Smooth muscle cell (in vitro differentiated cells): Measurements from ENCODE around the gene SLC6A19. TPM values are rescaled to one million over a fixed set of nuclear protein-coding genes. Genes with fewer than 3 reads are reported as not detected.

Experiments used
- DNase-seq: peaks from one replicate; lab custom pipeline; 2025; ENCODE audit not compliant: unreplicated experiment; lab: John Stamatoyannopoulos, UW
- H2AFZ ChIP-seq: fragments of 200-600 bp; sonication (generic); 2 replicates; pipeline ENCODE4 v1.6.0; 2016; ENCODE audit warnings: antibody characterized with exemption, low read depth, mild to moderate bottlenecking
- H3F3A ChIP-seq: fragments of 200-600 bp; sonication (generic); 2 replicates; pipeline ENCODE4 v1.6.0; 2017; ENCODE audit warnings: antibody characterized with exemption, low read depth
- H3K27ac ChIP-seq: fragments of 200-600 bp; sonication (generic); 2 replicates; pipeline ENCODE4 v1.5.1; 2016; ENCODE audit warnings: low read depth, mild to moderate bottlenecking
- H3K27me3 ChIP-seq: fragments of 200-600 bp; sonication (generic); 2 replicates; pipeline ENCODE4 v1.6.1; 2016; ENCODE audit warnings: low read depth, mild to moderate bottlenecking
- H3K36me3 ChIP-seq: fragments of 200-600 bp; sonication (generic); 2 replicates; pipeline ENCODE4 v1.5.1; 2016; ENCODE audit warnings: low read depth
- H3K4me1 ChIP-seq: fragments of 200-600 bp; sonication (generic); 2 replicates; pipeline ENCODE4 v1.5.1; 2016; ENCODE audit warnings: low read depth
- H3K4me2 ChIP-seq: fragments of 200-600 bp; sonication (generic); 2 replicates; pipeline ENCODE4 v1.6.0; 2016; ENCODE audit warnings: mild to moderate bottlenecking
- H3K4me3 ChIP-seq: fragments of 200-600 bp; sonication (generic); 2 replicates; pipeline ENCODE4 v1.5.1; 2016; ENCODE audit warnings: mild to moderate bottlenecking
- H3K79me2 ChIP-seq: fragments of 200-600 bp; sonication (generic); 2 replicates; pipeline ENCODE4 v1.6.0; 2016; ENCODE audit warnings: low read depth, mild to moderate bottlenecking
- H3K9ac ChIP-seq: fragments of 200-600 bp; sonication (generic); 2 replicates; pipeline ENCODE4 v1.6.0; 2016; ENCODE audit warnings: low read depth
- H3K9me3 ChIP-seq: fragments of 200-600 bp; sonication (generic); replicated peaks from 2 replicates; pipeline ENCODE4 v1.5.1; 2016; ENCODE audit warnings: low read depth
- H4K20me1 ChIP-seq: fragments of 200-600 bp; sonication (generic); 2 replicates; pipeline ENCODE4 v1.6.0; 2016; ENCODE audit warnings: low read depth
- WGBS: methylation state at CpG from one replicate; pipeline ENCODE4 v1.1.7; 2016; ENCODE audit warnings: low lambda C conversion rate; 5-methylcytosine and 5-hydroxymethylcytosine counted together
- polyA plus RNA-seq: library from polyadenylated mRNA; unstranded; fragments of >200 nt; fragmentation: Nextera tagmentation; extraction: Ambion mirVana; gene quantifications from 2 replicates; pipeline ENCODE4 v1.2.1, GENCODE V29; 2016
- total RNA-seq: library from RNA; depleted of rRNA; stranded (reverse); fragments of >200 nt; gene quantifications from 2 replicates; pipeline ENCODE4 v1.2.3, GENCODE V29; 2014
- TF ChIP-seq, protein P1 (sequence below): fragments of 200-600 bp; sonication (generic); IDR thresholded peaks from 2 replicates; pipeline ENCODE4 v1.5.1; 2017; ENCODE audit warnings: borderline replicate concordance, mild to moderate bottlenecking, antibody characterized with exemption; ENCODE audit not compliant: insufficient read depth, poor library complexity, severe bottlenecking

The SLC6A19 gene
- total and polyA plus RNA-seq, 2 experiments from 2014 or later = not detected

DNA sequence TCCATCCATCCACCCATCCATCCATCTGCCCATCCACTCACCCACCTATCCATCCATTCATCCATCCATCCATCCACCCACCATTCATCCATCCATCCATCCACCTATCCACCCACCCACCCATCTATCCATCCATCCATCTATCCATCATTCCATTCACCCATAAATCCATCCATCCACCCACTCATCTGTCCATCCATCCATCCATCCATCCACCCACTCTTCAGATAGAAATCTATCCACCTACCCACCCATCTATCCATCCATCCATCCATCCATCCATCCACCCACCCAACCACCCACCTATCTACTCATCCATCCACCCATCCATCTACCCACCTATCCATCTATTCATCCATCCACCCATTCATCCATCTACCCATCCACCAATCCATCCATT, 35.0 kb upstream of the SLC6A19 start:
- Histone ChIP-seq H2AFZ (no peak overlapping the region), H3K27me3 (no peaks in the 10 kb centered on the region), H3K27ac (no peak overlapping the region), H4K20me1 (no peaks in the 10 kb centered on the region), H3K36me3 (no peaks in the 10 kb centered on the region), H3K9me3 (no peaks in the 10 kb centered on the region), H3K9ac (no peak overlapping the region), H3K4me2 (no peak overlapping the region), H3F3A (no peaks in the 10 kb centered on the region), H3K4me3 (no peak overlapping the region), H3K4me1 (no peaks in the 10 kb centered on the region), H3K79me2 (no peaks in the 10 kb centered on the region)
- no peak for DNase-seq
- TF ChIP-seq, protein P1, sequence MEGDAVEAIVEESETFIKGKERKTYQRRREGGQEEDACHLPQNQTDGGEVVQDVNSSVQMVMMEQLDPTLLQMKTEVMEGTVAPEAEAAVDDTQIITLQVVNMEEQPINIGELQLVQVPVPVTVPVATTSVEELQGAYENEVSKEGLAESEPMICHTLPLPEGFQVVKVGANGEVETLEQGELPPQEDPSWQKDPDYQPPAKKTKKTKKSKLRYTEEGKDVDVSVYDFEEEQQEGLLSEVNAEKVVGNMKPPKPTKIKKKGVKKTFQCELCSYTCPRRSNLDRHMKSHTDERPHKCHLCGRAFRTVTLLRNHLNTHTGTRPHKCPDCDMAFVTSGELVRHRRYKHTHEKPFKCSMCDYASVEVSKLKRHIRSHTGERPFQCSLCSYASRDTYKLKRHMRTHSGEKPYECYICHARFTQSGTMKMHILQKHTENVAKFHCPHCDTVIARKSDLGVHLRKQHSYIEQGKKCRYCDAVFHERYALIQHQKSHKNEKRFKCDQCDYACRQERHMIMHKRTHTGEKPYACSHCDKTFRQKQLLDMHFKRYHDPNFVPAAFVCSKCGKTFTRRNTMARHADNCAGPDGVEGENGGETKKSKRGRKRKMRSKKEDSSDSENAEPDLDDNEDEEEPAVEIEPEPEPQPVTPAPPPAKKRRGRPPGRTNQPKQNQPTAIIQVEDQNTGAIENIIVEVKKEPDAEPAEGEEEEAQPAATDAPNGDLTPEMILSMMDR = no peak

- Histone ChIP-seq H2AFZ (no peak overlapping the region), H3K9ac (no peak overlapping the region), H3K4me1 (no peaks in the 10 kb centered on the region), H3F3A (no peaks in the 10 kb centered on the region), H3K4me3 (no peak overlapping the region), H3K27ac (no peak overlapping the region), H3K79me2 (no peaks in the 10 kb centered on the region), H3K27me3 (no peaks in the 10 kb centered on the region), H3K9me3 (no peaks in the 10 kb centered on the region), H3K36me3 (no peaks in the 10 kb centered on the region), H4K20me1 (no peaks in the 10 kb centered on the region), H3K4me2 (no peak overlapping the region)
- TF ChIP-seq, protein P1 = no peak
- DNase-seq = no peak
- 64% methylated on average over 4 of the region's 4 CpGs for WGBS
Measured at GRCh38 chr5:1167361-1167727, 34.1 kb upstream of the SLC6A19 start.

GRCh38 chr5:1167728-1168709, 33.4 kb upstream of the SLC6A19 start:
- TF ChIP-seq, protein P1 = peak; percentile 59
- H3K4me1 ChIP-seq = no peaks in the 10 kb centered on the region
- H3K4me2 ChIP-seq = peak overlapping the region; percentile 80
- H3K79me2 ChIP-seq = no peaks in the 10 kb centered on the region
- H2AFZ ChIP-seq = no peak overlapping the region
- no peaks in the 10 kb centered on the region for H4K20me1 ChIP-seq
- peak overlapping the region; percentile 32 for H3K4me3 ChIP-seq
- peak; percentile 49 for DNase-seq
- WGBS = 35% methylated on average over 28 of the region's 28 CpGs
- H3K36me3 ChIP-seq = no peaks in the 10 kb centered on the region
- no peaks in the 10 kb centered on the region for H3K27me3 ChIP-seq
- H3K9ac ChIP-seq = no peak overlapping the region
- no peaks in the 10 kb centered on the region for H3F3A ChIP-seq
- H3K9me3 ChIP-seq = no peaks in the 10 kb centered on the region
- no peak overlapping the region for H3K27ac ChIP-seq
